ENCODE measurements around the gene EXOC3.

The EXOC3 gene

DNA sequence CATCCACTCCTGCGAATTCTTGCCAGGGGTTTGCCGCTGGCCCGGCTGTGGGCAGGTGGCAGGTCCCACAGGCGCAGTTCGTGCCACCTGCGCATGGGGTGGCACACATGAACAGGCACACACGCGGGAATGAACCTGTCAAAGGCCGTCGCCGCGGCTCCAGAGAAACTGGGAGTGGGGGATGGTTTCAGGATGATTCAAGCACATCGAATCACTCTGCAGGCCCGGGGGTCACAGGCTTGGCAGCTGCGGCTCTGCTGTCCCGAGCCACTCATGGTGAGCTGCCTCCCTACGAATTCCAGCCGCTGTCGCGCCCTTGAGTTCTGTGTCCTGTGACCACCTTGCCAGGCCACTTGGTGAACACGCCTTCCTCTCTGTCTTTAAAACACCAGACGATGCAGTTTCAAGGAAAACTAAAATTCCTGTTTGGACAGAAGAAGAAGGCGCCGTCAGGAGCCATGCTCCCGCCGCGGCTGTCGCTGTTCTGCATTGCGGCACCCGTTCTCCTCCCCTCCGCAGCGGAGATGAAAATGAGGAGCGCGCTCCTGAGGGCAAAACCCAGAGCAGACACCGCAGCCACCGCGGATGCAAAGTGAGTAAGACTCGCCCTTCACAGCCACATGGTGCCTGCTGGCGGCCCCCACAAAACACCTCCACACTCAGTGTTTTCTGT, 15.4 kb upstream of the EXOC3 start:
- no peak for DNase-seq

DNA sequence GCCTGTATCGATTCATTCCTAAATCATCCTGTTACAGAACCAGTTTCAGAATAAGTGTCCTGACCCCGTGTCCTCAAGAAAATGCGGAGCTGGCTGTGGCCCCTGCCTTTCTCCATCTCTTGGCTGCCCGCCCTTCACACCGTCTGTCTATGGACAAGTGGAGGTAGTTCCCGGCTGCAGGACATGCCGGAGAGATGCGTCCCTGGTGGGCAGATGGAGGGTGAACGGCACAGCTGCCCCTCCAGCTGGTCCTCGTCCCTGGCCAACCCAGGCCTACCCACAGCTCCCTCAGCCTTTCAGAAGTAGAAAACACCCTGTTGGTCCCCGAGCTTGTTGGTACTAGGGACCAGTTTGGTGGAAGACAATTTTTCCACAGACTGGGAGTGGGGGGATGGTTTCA, 14.8 kb upstream of the EXOC3 start:
- DNase-seq = no peak

DNA sequence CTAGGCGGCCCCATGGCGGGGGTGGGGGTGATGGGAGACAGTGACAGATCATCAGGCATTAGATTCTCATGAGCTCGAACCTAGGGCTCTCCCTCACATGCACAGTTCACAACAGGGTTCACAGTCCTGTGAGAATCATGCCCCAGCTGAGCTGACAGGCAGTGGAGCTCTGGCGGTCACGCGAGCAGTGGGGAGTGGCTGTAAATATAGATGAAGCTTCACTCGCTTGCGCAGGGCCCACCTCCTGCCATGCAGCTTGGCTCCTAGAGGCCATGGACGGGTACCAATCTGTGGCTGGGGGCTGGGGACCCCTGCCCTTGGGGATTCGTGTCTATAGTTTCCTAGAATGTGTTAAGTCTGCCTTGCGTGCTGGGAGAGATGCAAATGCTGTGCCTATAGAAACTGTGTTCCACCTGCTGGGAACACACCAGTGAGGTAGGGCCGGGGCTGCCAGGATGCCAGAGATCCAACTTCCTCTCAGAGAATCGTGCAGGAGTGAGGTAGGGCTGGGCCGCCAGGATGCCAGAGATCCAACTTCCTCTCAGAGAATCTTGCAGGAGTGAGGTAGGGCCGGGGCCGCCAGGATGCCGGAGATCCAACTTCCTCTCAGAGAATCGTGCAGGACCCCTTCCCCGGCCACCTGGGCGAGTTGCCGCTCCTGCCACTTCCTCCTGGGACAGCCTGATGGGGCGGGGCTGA, 14.1 kb upstream of the EXOC3 start:
- no peak for DNase-seq

DNA sequence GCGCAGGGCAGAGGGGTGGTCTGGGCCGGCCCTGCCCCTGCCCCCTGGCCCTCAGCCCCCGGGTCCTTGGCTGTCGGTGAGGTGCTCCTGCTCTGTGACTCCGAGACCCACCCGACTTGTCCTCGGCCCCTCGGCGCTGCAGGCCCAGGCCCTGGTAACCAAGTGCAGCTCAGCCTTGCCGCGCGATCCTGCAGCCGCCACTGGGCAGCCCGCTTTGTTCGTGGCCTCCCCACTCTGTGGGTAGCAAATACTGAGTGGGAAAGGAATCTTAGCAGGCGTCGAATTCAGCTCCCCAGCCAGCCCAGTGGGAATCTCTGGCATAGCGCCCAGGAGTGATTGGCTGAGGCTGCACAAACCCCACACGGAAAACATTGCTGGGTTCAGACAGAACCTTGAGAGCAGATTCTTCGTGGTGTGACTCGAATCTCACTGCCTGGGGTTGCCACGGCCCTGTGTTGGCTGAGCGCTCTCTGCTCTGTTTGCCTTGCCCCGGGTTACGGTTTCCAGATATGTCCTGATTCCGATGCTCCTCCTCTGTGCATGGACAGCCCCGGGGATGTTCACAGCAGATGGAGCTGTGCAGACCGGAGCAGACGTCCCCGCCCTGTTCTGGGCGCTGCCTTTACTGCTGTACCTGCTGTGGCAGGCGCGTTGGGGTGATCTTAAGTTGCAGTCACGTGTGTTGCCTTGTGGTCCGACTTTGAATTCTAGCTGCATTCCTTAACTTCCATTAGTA, 13.4 kb upstream of the EXOC3 start:
- no peak for DNase-seq

DNA sequence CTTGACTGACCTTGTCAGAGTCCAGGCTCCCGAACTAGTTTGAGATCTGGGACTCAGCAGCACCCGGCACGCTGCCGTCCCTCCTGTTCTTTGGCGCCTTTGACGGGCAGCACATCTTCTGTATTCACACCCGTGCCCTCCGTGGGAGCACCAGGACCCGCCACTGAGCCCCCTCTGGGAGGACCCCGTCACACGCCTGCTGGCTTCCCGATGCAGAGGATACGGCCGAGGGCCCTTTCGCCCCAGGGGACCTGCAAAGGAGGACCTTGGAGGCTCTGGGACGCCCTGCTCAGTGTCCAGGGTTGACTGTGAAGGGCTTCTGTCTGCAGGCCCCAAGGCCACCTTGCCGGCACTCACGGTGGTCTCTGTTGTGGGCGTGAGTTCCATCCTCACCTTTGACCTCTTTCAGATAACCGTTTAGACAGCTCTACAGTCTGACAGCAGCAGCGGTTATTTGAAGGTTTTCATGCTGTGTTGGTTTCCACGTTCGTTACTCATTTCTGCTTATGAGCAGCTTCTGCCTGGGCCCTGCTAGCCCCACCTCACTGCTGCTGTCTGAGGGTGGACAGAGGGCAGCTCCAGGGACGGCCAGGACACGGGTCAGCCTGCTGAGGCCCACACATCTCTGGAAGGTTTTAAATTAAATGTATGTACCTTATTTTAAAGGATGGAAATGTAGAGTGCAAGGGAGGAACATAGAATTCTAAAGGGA, 12.6 kb upstream of the EXOC3 start:
- no peak for DNase-seq

DNA sequence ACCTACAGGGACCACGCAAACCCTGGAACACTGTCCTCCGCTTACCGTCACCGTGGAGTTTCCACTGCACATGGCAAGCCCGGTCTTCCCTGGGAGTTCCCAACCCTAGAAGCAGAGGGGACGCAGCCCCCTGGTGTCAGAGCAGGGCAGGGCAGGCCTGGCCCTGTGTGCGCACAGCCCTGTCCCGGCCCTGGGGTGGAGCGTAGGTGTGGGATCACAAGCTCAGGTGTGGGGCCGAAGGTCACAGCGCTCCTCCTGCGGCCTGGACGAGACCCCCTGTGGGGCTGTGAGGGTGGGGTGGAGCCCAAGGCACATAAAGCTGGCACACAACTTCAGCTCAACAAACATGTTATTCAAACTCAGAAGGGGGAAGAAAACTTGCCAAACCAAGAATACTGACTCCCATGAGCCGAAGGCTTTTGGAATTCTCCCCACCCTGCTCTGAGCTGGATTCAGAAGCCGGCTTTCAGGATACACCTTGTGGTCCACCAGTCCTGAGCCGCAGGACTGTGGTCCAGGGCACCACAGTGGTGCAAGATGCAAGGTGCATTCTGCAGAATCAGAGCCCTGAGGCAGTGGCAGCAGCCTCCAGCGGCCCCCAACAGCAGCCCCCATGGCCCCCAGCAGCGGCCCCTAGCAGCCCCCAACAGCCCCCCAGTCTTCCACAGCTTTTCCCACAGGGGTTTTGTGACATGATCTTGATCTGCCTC, 11.8 kb upstream of the EXOC3 start:
- DNase-seq = no peak

DNA sequence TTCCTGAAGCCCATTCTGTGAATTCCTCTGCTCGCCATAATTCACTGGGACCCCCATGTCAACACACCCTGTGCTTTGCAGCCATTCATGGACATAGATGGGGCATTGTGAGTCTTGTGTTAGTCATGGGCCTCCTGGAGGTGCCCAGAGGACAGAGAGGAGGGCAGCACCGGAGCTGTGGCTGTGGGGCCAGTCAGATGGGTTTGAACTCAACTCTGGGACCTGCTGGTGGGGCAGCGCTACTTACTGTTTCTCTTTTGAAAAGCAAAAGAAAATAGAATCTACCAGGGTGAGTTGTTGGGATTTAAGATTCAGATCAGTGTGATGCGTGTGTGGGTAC, 11.3 kb upstream of the EXOC3 start:
- DNase-seq = no peak

DNA sequence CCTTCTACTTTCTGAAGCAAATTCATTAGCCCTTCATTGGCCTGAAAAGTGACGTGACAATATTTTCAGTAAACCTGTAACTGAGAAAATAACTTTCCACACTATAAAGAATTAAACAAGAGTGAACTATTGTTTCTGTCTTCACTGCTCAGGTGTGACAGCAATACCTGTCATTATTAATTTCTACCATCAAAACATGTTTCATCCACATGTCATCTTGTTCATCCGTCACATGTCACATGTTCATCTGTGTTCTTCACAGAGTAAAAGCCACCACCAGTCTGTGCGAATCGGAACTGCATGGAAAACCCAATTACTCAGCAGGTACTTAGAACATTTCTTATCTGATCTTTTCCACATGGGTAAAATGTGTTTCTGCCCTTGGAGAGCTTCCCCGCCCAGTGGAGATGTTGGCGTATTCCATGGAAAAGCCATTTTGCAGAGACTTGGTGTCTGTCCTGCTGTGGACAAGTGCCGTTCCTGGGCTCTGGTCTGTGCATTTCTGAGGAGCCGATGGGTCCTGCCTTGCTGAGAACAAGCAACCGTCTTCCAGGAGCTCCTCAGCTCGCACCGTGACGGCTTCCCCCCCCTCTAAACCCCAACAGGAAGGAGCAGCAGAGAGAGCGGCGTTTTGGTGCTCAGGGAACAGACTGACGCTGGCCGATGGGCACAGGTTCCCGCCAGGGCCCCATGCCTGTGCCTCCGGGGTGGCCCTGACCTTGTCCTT, 10.6 kb upstream of the EXOC3 start:
- DNase-seq = no peak

DNA sequence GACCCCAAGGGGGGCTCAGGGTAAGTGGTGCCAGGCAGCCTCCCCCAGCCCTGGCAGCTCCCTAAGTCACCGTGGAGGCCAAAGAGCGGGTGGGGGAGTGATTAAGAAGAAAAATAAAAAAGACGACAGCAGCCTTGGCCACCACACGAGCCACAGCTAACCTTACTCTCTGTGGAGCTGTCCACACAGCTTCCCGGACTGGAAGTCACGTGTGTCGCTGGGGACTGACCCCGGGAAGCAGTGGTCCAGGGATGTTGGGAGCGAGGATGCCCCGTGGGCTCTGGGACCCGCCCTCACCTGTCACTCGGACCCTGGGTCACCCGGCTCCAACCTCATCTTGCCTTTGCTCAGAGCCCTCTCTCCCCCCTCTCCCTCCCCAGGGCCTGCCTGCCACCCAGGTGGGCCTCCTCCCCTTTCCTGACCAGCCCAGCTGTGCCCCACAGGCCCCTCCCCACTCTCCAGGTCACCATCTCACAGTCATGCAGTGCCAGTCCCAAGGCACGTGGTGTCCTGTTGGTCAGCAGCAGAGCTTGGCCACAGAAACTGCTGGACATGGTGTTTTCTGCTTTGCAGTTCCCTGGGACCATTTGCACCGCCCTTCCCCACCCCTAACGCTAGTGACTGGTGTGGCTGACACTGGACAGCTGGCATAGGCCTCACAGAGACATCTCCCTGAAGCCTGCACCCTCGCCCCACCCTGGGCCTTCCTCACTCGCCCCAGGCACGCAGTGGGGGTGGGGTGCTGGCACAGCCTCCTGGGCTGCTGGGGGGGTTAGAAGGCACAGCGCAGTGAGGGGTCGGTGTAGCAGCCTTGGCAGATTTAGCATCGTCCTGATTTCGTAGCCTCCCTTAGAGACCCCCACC, 9.8 kb upstream of the EXOC3 start:
- no peak for DNase-seq

DNA sequence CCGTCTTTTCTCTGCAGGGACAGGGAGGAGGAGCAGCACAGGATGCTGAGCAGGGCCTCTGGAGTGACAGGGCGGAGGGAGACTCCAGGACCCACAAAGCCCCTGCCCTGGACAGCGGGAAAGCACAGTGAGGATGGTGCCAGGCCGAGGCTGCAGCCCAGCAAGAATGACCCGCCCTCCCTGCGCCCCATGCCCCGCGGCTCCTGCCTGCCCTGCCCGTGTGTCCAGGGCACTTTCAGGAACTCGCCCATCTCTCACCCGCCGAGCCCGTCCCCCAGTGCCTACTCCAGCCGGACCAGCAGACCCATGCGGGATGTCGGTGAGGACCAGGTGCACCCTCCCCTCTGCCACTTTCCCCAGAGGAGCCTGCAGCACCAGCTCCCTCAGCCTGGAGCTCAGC, 9.1 kb upstream of the EXOC3 start:
- DNase-seq = no peak

DNA sequence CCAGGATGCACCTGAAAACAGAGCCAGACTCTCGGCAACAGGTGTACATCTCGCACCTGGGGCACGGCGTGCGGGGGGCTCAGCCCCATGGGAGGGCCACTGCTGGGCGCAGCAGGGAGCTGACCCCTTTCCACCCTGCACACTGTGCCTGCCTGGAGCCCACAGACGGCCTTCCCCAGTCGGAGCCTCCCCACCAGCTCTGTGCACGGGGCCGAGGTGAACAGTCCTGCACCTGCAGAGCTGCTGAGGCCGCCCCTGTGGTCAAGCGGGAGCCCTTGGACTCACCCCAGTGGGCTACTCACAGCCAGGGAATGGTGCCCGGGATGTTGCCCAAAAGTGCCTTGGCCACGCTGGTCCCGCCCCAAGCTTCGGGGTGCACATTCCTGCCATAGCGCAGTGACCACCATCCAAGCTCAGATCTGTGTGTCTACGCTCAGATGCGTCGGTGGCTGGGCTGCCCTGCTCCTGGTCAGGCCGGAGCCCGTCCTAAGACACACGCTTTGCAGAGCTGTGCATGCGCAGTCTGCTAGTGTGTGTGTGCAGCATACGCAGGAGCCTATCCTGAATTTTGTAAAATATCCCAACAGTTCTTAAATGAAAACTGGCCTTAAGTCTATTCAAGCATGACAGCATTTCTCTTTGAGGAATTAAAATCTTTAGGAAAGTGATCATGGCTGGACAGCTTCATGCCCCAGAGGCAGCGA, 8.4 kb upstream of the EXOC3 start:
- DNase-seq = no peak

DNA sequence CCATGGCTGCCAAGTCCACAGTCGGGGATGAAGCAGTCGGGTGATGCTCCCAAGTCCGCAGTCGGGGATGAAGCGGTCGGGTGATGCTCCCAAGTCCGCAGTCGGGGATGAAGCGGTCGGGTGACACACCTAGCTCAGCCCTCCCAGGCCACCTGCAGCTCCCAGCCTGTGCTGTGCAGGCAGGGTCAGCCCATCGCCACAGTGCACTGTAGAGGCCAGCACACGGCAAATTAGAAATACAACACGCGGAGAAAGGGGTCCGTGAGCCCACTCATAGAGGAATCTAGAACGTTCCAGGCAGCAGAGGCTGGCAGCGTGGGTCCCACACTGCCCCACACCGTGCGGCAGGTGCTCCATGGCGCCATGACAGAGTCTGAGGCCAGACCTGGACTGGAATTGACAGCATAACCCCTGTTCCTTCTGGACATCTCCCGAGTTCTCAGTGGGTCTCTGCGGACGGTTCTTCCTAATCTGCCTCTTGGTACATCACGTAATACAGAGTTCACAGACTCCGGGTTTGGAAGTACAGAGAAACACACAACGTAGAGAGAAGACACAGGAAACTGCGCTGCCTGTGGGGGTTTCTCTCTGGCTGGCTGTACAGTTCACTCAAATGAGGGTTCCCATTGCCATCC, 7.7 kb upstream of the EXOC3 start:
- no peak for DNase-seq

DNA sequence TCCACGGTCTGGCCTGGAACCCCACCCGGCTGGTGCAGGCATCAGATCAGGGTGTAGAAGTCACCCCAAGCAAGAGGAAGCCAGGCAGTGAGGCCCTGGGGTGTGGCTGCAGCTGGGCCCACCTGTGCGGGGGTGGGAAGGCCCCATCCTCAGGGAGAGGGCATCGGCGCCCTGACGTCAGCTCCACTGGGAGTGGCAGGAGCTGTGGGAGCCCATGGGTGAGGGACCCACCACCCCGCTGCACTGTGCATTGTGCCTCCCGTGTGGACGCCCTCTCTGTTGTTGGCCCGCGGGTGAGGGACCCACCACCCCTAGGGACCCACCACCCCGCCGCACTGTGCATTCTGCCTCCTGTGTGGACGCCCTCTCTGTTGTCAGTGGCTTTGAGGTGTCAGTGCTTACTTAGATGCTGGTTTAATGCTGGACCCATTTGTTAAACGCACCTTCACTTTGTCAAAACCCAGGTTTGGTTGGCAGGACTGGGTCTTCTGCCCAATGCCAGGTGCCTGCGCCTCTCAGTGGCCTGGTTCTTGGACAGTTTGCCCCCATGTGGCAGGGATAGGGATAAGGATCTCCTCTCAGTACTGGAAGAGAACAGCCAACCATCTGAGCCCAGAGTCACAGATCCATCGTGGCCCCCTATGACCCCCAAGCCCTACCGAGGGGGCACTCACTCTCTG, 6.9 kb upstream of the EXOC3 start:
- no peak for DNase-seq

DNA sequence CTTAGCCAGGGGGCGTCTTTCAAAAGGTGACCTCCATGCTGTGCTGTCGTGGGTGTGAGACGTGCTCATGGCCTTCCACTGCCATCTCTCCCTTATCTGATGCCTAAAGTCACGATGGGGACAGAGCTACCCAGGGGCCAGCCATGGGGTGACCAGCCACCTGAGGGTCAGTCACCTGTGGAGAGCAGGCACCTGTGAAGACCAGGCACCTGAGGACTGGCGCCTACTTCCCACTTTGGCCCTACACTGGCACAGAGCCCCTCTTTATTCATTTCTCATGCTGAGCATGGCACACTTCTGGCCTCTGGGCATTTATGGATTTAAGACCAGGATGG, 6.4 kb upstream of the EXOC3 start:
- no peak for DNase-seq

DNA sequence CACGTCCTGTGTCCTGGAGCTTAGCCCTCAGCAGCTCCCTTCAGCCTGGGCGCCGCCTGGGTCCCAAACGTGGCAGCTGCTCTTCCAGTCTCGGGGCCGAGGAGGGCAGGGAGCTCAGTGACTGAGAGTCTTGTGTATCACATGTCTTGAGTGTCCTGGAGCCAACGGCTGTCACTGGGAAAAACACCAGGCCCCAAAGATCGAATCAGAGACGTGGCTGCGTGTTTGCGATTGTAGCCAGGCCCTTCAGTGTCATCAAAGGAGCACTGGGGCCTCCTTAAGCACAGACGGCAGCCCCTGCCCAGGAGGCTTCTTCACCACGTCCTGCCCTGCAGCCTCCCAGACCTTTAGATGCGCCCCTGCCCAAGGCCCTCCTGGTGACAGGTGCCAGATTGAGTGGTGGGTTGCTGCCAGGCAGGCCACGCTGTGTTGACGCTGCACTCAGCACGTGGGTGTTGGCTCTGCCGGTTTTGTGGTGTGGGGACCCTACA, 5.7 kb upstream of the EXOC3 start:
- no peak for DNase-seq

DNA sequence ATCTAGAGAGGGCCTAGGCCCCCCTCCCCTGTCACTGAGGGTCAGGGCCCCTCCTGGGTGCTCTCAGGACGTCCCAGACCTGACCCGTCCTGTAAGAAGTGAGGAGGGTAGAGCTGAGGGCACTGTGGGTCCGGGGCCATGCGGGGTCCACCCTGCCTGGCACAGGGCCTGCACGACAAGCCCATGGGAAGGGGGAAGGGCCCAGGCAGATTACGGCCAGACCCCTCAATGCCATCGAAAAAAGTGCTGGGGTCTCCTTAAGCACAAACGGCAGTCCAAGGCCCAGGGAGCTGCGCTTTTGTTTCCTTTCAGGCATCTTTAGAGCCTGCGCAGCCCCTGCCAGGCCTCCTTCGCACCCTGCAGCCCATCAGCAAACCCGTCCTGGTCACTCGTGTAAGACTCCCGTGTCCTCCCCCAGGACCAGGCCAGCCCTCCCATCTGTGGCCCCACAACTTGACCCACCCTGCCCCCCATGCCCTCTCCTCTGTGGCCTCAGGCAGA, 4.4 kb upstream of the EXOC3 start:
- no peak for DNase-seq

DNA sequence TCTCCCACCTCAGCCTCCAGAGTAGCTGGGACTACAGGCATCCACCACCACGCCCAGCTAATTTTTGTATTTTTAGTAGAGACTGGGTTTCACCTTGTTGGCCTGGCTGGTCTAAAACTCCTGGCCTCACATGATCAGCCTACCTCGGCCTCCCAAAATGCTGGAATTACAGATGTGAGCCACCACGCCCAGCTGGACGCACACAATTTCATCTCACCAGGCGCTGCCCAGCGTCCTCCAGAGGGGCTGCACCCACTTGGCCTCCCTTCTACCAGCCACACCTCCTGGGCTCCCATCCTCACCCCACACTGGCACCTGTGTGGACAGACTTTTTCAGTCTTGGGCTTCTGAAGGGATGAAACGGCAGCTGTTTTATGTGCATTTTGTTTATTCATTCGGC, 3.8 kb upstream of the EXOC3 start:
- no peak for DNase-seq

DNA sequence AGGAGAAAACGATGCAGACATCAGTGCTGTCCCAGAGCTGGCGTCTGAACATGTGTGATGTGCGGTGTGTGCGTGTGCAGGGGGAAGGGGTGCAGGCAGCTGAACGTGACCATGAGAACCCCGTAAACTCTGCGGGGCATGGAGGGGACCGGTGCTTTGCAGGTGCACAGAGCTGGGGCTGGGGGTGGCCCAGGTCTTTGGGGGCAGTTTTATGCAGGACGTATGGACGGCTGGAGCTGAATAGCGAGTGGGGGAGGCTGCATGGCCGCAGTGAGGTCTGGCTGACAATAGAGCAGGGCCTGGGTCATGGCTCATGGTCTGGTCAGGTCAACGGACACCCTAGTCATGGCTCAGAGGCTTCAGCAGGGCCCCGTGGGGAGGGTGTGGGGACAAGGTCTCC, 3.3 kb upstream of the EXOC3 start:
- DNase-seq = no peak

All from hippocampal formation (tissue), 2 donors.